HG03442 (cell line): ENCODE data around the gene NOM1.

Source experiments
- ATAC-seq: cut with Tn5 transposase; IDR thresholded peaks from one replicate; pipeline ENCODE4 v1.9.1; 2021; ENCODE audit warnings: mild to moderate bottlenecking, moderate library complexity; ENCODE audit not compliant: unreplicated experiment

NOM1 gene

GRCh38 chr7:156979007-156979606, 29.6 kb downstream of the NOM1 start:
- no peak for ATAC-seq

GRCh38 chr7:156979711-156980110, 30.2 kb downstream of the NOM1 start:
- no peak for ATAC-seq

GRCh38 chr7:156984174-156984891, 34.8 kb downstream of the NOM1 start:
- no peak for ATAC-seq

- ATAC-seq: no peak
These were observed 35.8 kb downstream of the NOM1 start for GRCh38 chr7:156985101-156985992.

GRCh38 chr7:156986378-156986777, 36.9 kb downstream of the NOM1 start:
- no peak for ATAC-seq

- ATAC-seq: no peak
These were observed 39.1 kb downstream of the NOM1 start for GRCh38 chr7:156988343-156989185.

GRCh38 chr7:156989766-156990535, 40.4 kb downstream of the NOM1 start:
- ATAC-seq: no peak

- no peak for ATAC-seq
These were observed 43.8 kb downstream of the NOM1 start for GRCh38 chr7:156993021-156993924.

GRCh38 chr7:156993925-156994235, 44.4 kb downstream of the NOM1 start:
- ATAC-seq: no peak

- ATAC-seq: no peak
These were observed 44.9 kb downstream of the NOM1 start for GRCh38 chr7:156994417-156994816.

- ATAC-seq: no peak
These were observed 49.8 kb downstream of the NOM1 start for GRCh38 chr7:156998988-156999957.

- ATAC-seq: no peak
These were observed 50.6 kb downstream of the NOM1 start for GRCh38 chr7:156999958-157000726.

GRCh38 chr7:157000741-157001653, 51.5 kb downstream of the NOM1 start:
- ATAC-seq: no peak

- ATAC-seq: no peak
These were observed 52.7 kb downstream of the NOM1 start for GRCh38 chr7:157001920-157002818.

- no peak for ATAC-seq
These were observed 53.4 kb downstream of the NOM1 start for GRCh38 chr7:157002819-157003421.
